Cortex of kidney (tissue), 1 donor: Measurements from ENCODE around the gene ZNF45.
"Not testable (repeated sequence)": the region's sequence is repeated elsewhere in the genome, so short reads cannot be mapped to it uniquely, and the experiment has no call there.

Experiments used
- DNase-seq: peaks from one replicate; lab custom pipeline; 2025; lab: John Stamatoyannopoulos, UW

ZNF45 gene

GRCh38 chr19:43934985-43935708, at the start of gene ZNF45:
Gene ZNF45 (minus strand): TSS chr19:43935282. CDS start chr19:43922185, 13,097 bp downstream.
- peak; percentile 55 for DNase-seq

GRCh38 chr19:43984687-43985000, 49.6 kb upstream of the ZNF45 start:
- DNase-seq: no peak

DNA sequence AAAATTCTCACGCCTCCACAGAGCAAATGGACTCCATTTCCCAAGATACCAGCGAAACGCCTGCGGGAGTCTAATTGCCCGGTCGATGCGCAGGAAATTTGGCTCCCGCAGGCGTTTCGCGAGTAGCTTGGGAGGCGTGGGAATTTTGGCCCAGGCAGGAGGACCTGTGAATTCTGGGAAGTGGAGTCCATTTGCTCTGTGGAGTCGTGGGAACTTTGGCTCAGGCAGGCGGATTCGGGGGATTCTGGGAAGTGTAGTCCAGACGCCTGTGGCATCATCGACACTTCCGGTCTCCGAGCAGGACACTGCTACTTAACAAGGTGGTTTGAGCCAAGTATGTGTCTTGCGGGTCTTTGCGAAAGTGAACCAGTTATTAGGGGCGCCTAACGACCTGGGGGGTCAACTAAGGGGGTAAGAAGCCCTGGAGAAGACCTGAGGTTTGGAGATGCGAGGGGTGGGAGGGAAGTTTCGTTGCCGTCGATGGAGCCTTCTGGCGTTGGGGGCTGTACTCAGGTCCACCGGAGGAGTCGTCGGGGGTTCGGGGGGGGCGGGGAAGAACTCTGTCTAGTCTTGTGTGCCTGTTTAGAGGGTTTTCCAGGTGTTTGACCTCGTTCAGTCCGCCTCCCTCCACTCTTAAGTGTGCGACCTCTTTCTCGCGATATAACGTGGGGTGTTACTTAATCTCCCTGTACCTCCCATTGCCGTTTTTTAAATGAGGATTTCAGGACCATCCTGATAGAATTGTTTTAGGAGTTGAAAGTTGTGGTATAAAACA, 49.0 kb upstream of the ZNF45 start, which contains the start of gene ZNF155:
TSS of gene ZNF155 (plus strand) at position 277 of the 775 bp plus-strand sequence. CDS start 4,356 bp downstream, outside the sequence.
- DNase-seq: no peak

DNA sequence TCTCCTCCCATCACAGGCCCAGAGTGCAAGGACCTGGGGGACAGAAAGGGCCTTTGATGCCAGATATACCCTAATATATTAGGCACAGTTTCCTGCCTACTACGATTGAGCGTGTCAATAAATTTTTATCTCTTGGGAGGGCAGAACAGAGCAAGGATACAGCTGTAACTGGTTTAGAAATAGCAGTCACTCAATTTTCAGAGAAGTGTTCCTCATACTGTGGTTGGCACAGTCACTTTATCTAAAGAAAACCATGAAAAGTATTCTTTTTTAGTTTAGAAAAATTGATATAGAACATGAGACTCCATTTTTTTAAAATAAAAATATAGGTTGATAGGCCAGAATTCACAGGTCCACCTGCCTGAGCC, 48.4 kb upstream of the ZNF45 start:
- no peak for DNase-seq

GRCh38 chr19:43976732-43977131, 41.6 kb upstream of the ZNF45 start:
- no peak for DNase-seq

- no peak for DNase-seq
Measured at GRCh38 chr19:43966079-43966694, 31.1 kb upstream of the ZNF45 start.

GRCh38 chr19:43960411-43960810, 25.3 kb upstream of the ZNF45 start:
- no peak for DNase-seq

GRCh38 chr19:43957891-43958290, 22.8 kb upstream of the ZNF45 start:
- DNase-seq: no peak

DNA sequence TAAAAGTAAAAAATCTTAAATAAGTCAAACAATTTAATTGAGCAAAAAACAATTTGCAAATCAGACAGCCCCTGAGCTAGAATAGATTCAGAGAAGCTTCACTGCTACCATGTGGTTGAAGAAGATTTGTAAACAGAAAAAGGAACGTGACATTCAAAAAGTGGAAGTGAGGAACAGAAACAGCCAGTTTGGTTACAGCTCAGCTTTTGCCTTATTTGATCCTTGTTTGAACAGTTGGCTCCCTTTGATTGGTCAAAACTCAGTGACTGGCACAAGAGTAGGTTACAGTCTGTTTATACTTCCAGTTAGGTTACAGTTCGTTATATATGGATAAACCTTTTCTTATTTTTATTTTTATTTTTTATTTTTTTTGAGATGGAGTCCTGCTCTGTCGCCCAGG, 21.7 kb upstream of the ZNF45 start:
- no peak for DNase-seq

DNA sequence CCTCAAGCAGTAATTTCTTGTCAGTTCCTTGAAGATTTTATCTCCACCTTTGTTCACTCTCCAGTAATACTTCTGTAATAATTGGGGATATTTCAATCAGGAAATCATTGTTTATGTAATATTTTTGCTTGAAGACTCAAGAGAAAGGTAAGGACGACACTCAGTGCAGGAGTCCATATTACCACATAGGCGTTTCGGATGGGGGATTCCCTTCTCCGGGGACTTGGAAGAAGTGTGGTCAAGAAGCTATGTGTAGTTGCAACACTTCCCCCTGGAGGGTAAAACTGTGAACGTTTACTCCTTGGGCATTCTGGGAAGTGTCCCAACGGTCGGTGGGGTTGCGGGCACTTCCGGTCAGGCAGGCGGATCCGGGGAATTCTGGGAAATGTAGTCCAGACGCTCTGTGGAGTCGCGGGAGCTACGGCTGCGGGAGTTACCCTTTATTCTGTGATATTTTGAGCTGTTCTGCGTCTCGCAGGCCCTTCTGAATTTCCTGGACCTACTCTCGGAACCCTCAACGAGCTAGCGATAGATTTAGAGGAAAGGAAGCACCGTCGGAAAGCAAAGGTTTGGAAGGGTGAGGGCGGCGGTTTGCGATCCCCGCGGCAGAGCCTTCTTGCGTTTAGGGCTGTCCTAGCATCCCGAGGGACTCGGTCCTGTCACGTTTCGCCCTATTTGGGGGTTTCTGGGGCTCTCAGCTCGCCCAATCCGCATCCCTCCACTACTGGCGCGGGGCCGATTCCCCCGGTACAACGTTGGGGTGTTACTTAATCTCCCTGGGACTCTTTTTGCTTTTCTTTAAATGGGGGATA, 16.0 kb upstream of the ZNF45 start, which contains the start of gene ZNF221:
TSS of gene ZNF221 (plus strand) at position 395 of the 812 bp plus-strand sequence. CDS start 11,499 bp downstream, outside the sequence.
- DNase-seq: peak; percentile 13

- DNase-seq: not testable (repeated sequence)
Measured at GRCh38 chr19:43949803-43950202, 14.7 kb upstream of the ZNF45 start.

DNA sequence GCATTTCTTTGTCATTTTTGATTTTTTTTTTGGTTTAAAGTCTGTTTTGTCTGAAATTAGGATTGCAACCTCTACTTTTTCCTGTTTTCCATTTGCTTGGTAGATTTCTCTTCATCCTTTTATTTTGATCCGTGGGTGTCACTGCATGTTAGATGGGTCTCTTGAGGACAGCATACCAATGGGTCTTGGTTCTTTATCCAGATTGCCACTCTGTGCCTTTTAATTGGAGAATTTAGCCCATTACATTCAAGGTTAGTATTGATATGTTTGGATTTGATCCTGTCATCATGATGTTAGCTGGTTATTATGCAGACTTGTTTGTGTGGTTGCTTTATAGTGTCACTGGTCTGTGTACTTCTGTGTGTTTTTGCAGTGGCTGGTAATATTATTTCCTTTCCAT, 12.3 kb upstream of the ZNF45 start:
- DNase-seq: not testable (repeated sequence)

GRCh38 chr19:43941209-43941608, 6.1 kb upstream of the ZNF45 start:
- DNase-seq: no peak

GRCh38 chr19:43940719-43941118, 5.6 kb upstream of the ZNF45 start:
- DNase-seq: no peak

- DNase-seq: no peak
Measured at GRCh38 chr19:43939557-43940260, 4.6 kb upstream of the ZNF45 start.

DNA sequence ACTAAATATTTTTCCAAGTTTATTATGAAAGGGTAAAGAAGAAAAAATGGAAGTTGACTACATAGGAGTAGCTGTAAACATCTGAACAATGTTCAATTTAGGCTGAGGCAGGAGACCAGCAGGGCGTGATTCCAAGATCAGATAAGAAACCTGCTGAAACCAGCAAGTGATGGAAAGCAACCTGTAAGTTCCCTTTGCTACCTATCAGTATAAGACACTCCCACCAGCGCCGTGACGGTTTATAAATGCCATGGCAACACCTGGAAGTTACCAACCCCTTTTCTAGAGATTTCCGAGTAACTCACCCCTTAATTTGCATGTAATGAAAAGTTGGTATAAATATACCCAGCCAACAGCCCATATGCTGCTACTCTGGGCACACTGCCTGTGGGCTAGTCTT, 1.1 kb upstream of the ZNF45 start:
- no peak for DNase-seq

DNA sequence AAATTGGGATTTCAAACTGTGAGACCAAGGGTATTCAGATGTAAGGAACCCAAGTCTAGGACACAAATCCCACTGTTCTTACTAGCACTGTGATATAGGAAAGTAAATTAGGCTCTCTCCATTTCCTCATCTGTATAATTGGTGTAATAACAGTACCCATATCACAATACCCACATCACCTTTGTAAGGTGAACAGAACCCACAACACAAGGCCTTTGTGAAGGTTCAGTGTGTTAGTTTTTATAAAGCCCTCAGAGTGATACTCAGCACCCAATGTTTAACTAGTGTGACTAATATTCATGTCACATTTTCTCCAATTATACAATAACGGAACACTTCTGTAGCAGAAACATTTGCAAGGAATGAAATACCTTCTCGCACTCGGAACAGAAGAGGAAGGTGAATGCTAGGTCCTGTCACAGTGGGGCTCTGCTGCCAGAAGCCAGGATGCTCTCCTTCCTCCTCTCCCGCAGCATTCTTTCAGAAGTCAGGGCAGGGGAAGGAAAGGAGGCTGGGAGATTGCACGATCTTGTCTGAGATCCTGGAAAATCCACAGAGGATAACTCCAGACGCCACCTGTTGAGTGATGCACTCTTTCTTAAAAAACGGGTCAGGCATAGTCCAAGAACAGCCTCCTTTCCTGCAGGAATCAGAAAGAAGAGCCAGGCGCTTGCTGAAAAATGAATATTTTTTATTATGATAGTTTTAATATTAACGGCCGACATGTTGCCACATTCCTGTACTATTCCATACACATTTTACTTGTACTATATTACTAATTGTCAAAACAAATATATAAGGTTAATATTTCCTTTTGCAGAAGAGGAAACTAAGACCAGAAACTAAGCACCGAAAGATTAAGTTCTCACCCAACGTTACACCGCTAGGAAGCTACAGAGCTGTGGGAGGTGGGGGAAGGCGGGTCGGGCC, 762 bp downstream of the ZNF45 start:
- no peak for DNase-seq

- DNase-seq: no peak
Measured at GRCh38 chr19:43928820-43929219, 6.3 kb downstream of the ZNF45 start.

- no peak for DNase-seq
Measured at GRCh38 chr19:43923875-43924274, 11.2 kb downstream of the ZNF45 start.

- no peak for DNase-seq
Measured at GRCh38 chr19:43914051-43914450, 21.0 kb downstream of the ZNF45 start.
